HepG2 (cell line): ENCODE measurements around the gene TMEM107. TPM values are rescaled to one million over a fixed set of nuclear protein-coding genes. Genes with fewer than 3 reads are reported as not detected.

ENCODE experiments used
- ATF7 ChIP-seq, 2 experiments: fragments of 450-650 bp in 1 of 2; sonication (generic) in 1 of 2; formaldehyde crosslinking in 1 of 2; IDR thresholded peaks; 2 replicates each; pipeline versions ENCODE4 v1.4.0 to v1.6.1; 2016 to 2020; ENCODE audit warnings: antibody characterized with exemption in 1 of 2, mild to moderate bottlenecking in 1 of 2, missing genetic modification reagents in 1 of 2
- GABPB1 ChIP-seq: IDR thresholded peaks from 2 replicates; pipeline ENCODE4 v1.6.1; 2016; ENCODE audit warnings: mild to moderate bottlenecking, missing genetic modification reagents, moderate library complexity, missing compliant biosample characterization
- HDAC2 ChIP-seq: sonication (generic); formaldehyde crosslinking; IDR thresholded peaks from 2 replicates; pipeline ENCODE4 v1.4.0; 2020; ENCODE audit warnings: missing genetic modification reagents
- MXI1 ChIP-seq: IDR thresholded peaks from 3 replicates; pipeline ENCODE4 v1.6.1; 2012; ENCODE audit warnings: low read depth, low read length, inconsistent platforms, borderline replicate concordance
- NKX3-1 ChIP-seq: sonication (generic); formaldehyde crosslinking; IDR thresholded peaks from 2 replicates; pipeline ENCODE4 v1.5.0; 2020; ENCODE audit warnings: missing genetic modification reagents
- PTBP1 ChIP-seq: fragments of 200-400 bp; formaldehyde crosslinking; IDR thresholded peaks from 2 replicates; pipeline ENCODE4 v1.6.1; 2018; ENCODE audit warnings: low read length, low read depth; ENCODE audit not compliant: poor library complexity, severe bottlenecking
- RARG ChIP-seq: sonication (generic); formaldehyde crosslinking; IDR thresholded peaks from 2 replicates; pipeline ENCODE4 v1.4.0; 2020; ENCODE audit warnings: low read depth, mild to moderate bottlenecking, missing genetic modification reagents
- SMAD1 ChIP-seq: sonication (generic); formaldehyde crosslinking; IDR thresholded peaks from 2 replicates; pipeline ENCODE4 v1.4.0; 2020; ENCODE audit warnings: missing genetic modification reagents, low read depth, mild to moderate bottlenecking, borderline replicate concordance
- SRSF1 ChIP-seq: fragments of 200-400 bp; formaldehyde crosslinking; optimal IDR thresholded peaks from 2 replicates; pipeline ENCODE3; 2017; ENCODE audit warnings: mild to moderate bottlenecking, low read depth, low read length, moderate library complexity
- TCF7L2 ChIP-seq: IDR thresholded peaks from 2 replicates; pipeline ENCODE4 v1.6.1; 2011; ENCODE audit warnings: mild to moderate bottlenecking, low read depth, low read length, moderate library complexity
- TMF1 ChIP-seq: sonication (generic); formaldehyde crosslinking; IDR thresholded peaks from 2 replicates; pipeline ENCODE4 v1.8.1; 2022; ENCODE audit warnings: low read depth, missing genetic modification reagents
- TSC22D2 ChIP-seq: sonication (generic); formaldehyde crosslinking; IDR thresholded peaks from 2 replicates; pipeline ENCODE4 v1.5.1; 2020; ENCODE audit warnings: missing genetic modification reagents, mild to moderate bottlenecking, borderline replicate concordance
- ZNF205 ChIP-seq: IDR thresholded peaks from 2 replicates; pipeline ENCODE4 v1.6.1; 2018; ENCODE audit warnings: missing biosample characterization, missing genetic modification reagents
- ZNF337 ChIP-seq: sonication (generic); formaldehyde crosslinking; IDR thresholded peaks from 2 replicates; pipeline ENCODE4 v1.5.1; 2020; ENCODE audit warnings: missing genetic modification reagents, low read depth, mild to moderate bottlenecking, borderline replicate concordance
- ZNF570 ChIP-seq: sonication (generic); formaldehyde crosslinking; IDR thresholded peaks from 2 replicates; pipeline ENCODE4 v1.4.0; 2020; ENCODE audit warnings: mild to moderate bottlenecking, missing genetic modification reagents, borderline replicate concordance
- ZNF839 ChIP-seq: sonication (generic); formaldehyde crosslinking; IDR thresholded peaks from 2 replicates; pipeline ENCODE4 v1.4.0; 2020; ENCODE audit warnings: missing genetic modification reagents, mild to moderate bottlenecking, borderline replicate concordance
- ZSCAN25 ChIP-seq: sonication (generic); formaldehyde crosslinking; IDR thresholded peaks from 2 replicates; pipeline ENCODE4 v1.8.0; 2022; ENCODE audit warnings: mild to moderate bottlenecking, missing genetic modification reagents
- polyA plus RNA-seq, 8 experiments: library from polyadenylated mRNA; depleted of rRNA in 3 of 8; stranded (reverse) in 7 of 8; unstranded in 1 of 8; fragments of >200 nt; fragmentation: Illumina TruSeq in 4 of 8; extraction: Trizol in 4 of 8; gene quantifications; 2 replicates each; pipeline versions ENCODE4 v1.2.1 to v1.2.3, GENCODE V29; 2011 to 2016; ENCODE audit warnings: low read depth in 4 of 8, missing spikeins in 1 of 8, mixed read lengths in 1 of 8; ENCODE audit not compliant: insufficient read depth in 1 of 8
- total RNA-seq, 5 experiments: library from RNA; depleted of rRNA; stranded (reverse); fragments of >200 nt; fragmentation: Illumina TruSeq; extraction: Trizol; gene quantifications; 2 replicates each; pipeline ENCODE4 v1.2.3, GENCODE V29; 2016; ENCODE audit warnings: low read depth in 1 of 5
- TF ChIP-seq, protein P1 (sequence below): IDR thresholded peaks from 2 replicates; pipeline ENCODE4 v1.6.1; 2016; ENCODE audit warnings: control low read depth
- TF ChIP-seq, protein P2 (sequence below): sonication (generic); formaldehyde crosslinking; IDR thresholded peaks from 2 replicates; pipeline ENCODE4 v1.4.0; 2020; ENCODE audit warnings: missing genetic modification reagents, borderline replicate concordance
- TF ChIP-seq, protein P3 (sequence below): sonication (generic); formaldehyde crosslinking; IDR thresholded peaks from 2 replicates; pipeline ENCODE4 v1.5.1; 2020; ENCODE audit warnings: mild to moderate bottlenecking, missing genetic modification reagents
- TF ChIP-seq, protein P4 (sequence below): sonication (generic); formaldehyde crosslinking; IDR thresholded peaks from 2 replicates; pipeline ENCODE4 v1.4.0; 2020; ENCODE audit warnings: missing genetic modification reagents
- TF ChIP-seq, protein P5 (sequence below): sonication (generic); formaldehyde crosslinking; IDR thresholded peaks from 2 replicates; pipeline ENCODE4 v1.8.0; 2022; ENCODE audit warnings: mild to moderate bottlenecking, missing genetic modification reagents, borderline replicate concordance

The TMEM107 gene
- total and polyA plus RNA-seq, 2 of the 13 experiments (the other 11 are each of a cell fraction or from before 2014, with no cell fraction given), result 7.2 to 15.3 TPM

DNA sequence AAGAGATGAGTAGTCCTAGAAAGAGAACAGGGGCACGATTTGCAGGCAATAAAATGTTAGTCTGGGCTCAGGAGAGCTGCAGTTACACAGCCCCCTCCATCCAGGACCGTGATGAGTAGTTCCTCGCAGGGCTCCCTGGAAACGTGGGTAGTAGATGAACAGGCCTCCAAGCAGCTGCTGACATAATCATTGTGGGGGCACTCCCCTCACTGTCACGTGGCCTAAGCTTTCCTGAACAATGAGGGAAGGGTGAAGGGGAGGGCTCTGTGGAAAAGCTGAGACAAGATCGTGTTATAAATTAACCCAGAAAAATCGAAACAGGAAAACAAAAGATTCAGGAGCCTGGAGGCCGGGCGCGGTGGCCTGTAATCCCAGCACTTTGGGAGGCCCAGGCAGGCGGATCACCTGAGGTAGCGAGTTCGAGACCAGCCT is 22.6 kb downstream of the TMEM107 start (continued):
- TF ChIP-seq, protein P1, sequence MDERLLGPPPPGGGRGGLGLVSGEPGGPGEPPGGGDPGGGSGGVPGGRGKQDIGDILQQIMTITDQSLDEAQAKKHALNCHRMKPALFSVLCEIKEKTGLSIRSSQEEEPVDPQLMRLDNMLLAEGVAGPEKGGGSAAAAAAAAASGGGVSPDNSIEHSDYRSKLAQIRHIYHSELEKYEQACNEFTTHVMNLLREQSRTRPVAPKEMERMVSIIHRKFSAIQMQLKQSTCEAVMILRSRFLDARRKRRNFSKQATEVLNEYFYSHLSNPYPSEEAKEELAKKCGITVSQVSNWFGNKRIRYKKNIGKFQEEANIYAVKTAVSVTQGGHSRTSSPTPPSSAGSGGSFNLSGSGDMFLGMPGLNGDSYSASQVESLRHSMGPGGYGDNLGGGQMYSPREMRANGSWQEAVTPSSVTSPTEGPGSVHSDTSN (CRISPR knock-in tag), result no peak
- TF ChIP-seq ZNF205 (CRISPR knock-in tag) (no peak), MXI1 (peak; percentile 68; the same call in 1 of the 3 replicates), ZSCAN25 (no peak), TSC22D2 (CRISPR knock-in tag) (no peak), TMF1 (CRISPR knock-in tag) (no peak), SMAD1 (no peak), PTBP1 (no peak), RARG (CRISPR knock-in tag) (no peak), ZNF570 (CRISPR knock-in tag) (no peak), TCF7L2 (no peak), ZNF839 (CRISPR knock-in tag) (no peak), ZNF337 (no peak), ATF7 (IDR thresholded peaks at IDR 0.05) (no peak), ATF7 (CRISPR knock-in tag; IDR thresholded peaks at IDR 0.05) (peak; percentile 33; the same call in 1 of the 2 replicates), GABPB1 (CRISPR knock-in tag) (no peak; the same call in none of the 2 replicates), HDAC2 (peak; percentile 44), NKX3-1 (CRISPR knock-in tag) (no peak), SRSF1 (no peak)
- TF ChIP-seq, protein P2, sequence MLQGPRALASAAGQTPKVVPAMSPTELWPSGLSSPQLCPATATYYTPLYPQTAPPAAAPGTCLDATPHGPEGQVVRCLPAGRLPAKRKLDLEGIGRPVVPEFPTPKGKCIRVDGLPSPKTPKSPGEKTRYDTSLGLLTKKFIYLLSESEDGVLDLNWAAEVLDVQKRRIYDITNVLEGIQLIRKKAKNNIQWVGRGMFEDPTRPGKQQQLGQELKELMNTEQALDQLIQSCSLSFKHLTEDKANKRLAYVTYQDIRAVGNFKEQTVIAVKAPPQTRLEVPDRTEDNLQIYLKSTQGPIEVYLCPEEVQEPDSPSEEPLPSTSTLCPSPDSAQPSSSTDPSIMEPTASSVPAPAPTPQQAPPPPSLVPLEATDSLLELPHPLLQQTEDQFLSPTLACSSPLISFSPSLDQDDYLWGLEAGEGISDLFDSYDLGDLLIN (CRISPR knock-in tag), result no peak
- TF ChIP-seq, protein P3, sequence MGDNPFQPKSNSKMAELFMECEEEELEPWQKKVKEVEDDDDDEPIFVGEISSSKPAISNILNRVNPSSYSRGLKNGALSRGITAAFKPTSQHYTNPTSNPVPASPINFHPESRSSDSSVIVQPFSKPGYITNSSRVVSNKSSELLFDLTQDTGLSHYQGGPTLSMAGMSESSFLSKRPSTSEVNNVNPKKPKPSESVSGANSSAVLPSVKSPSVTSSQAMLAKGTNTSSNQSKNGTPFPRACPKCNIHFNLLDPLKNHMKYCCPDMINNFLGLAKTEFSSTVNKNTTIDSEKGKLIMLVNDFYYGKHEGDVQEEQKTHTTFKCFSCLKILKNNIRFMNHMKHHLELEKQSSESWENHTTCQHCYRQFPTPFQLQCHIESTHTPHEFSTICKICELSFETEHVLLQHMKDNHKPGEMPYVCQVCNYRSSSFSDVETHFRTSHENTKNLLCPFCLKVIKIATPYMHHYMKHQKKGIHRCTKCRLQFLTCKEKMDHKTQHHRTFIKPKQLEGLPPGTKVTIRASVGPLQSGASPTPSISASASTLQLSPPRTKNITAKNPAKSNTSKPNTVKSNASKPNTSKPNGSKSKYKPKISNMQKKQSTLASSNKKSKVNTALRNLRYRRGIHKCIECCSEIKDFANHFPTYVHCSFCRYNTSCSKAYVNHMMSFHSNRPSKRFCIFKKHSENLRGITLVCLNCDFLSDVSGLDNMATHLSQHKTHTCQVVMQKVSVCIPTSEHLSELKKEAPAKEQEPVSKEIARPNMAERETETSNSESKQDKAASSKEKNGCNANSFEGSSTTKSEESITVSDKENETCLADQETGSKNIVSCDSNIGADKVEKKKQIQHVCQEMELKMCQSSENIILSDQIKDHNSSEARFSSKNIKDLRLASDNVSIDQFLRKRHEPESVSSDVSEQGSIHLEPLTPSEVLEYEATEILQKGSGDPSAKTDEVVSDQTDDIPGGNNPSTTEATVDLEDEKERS (CRISPR knock-in tag), result peak; percentile 64
- TF ChIP-seq, protein P4, sequence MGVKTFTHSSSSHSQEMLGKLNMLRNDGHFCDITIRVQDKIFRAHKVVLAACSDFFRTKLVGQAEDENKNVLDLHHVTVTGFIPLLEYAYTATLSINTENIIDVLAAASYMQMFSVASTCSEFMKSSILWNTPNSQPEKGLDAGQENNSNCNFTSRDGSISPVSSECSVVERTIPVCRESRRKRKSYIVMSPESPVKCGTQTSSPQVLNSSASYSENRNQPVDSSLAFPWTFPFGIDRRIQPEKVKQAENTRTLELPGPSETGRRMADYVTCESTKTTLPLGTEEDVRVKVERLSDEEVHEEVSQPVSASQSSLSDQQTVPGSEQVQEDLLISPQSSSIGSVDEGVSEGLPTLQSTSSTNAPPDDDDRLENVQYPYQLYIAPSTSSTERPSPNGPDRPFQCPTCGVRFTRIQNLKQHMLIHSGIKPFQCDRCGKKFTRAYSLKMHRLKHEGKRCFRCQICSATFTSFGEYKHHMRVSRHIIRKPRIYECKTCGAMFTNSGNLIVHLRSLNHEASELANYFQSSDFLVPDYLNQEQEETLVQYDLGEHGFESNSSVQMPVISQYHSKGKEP (CRISPR knock-in tag), result no peak
- TF ChIP-seq, protein P5, sequence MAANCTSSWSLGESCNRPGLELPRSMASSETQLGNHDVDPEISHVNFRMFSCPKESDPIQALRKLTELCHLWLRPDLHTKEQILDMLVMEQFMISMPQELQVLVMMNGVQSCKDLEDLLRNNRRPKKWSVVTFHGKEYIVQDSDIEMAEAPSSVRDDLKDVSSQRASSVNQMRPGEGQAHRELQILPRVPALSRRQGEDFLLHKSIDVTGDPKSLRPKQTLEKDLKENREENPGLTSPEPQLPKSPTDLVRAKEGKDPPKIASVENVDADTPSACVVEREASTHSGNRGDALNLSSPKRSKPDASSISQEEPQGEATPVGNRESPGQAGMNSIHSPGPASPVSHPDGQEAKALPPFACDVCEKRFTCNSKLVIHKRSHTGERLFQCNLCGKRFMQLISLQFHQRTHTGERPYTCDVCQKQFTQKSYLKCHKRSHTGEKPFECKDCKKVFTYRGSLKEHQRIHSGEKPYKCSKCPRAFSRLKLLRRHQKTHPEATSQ (CRISPR knock-in tag), result no peak
